22Rv1 (cell line): ENCODE measurements around the gene TIMM29.

Experiments
- CTCF ChIP-seq: fragments of 450-650 bp; IDR thresholded peaks from 2 replicates; pipeline ENCODE4 v1.5.1; 2017; ENCODE audit warnings: mild to moderate bottlenecking
- ZFX ChIP-seq: fragments of 450-650 bp; IDR thresholded peaks from 2 replicates; pipeline ENCODE4 v1.6.1; 2017; ENCODE audit warnings: antibody characterized with exemption, borderline replicate concordance

DNA sequence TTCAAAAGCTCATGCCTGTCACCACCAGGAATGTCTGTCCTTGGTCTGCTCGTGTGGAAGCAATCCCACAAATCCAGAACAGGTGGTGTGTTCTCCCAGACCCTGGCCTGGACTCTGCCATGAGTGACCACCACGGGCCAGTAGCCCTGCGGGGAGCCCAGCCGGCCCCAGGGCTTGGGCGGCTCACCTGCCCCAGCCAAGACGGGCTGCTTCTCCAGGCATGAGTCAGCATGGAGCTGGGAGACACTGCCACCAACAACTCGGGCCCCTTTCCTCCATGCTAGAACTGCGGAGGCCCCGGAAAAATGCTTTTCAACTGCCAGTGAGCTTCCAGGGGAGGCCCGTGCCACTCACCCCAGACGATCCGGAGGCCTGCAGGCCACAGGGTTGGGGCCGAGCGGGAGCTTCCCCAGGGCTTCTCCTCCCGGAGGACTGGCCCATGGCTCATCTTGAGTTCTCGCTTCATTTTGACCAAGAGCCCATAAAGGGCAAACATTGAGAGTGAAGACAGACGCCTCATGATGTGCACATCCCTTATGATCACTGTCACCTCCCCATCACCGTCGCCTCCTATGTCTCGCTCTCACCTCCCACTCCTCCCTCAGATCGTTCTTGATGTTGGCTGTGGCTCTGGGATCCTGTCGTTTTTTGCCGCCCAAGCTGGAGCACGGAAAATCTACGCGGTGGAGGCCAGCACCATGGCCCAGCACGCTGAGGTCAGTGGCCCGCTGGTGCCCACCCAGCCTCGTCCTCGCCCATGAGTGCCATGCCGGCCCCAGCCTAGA is 16.8 kb upstream of the TIMM29 start:
- TF ChIP-seq CTCF (no peak), ZFX (no peak)
